GM19397 (cell line): ENCODE measurements around the gene CACNA2D3.

Experiments used
- ATAC-seq: cut with Tn5 transposase; IDR thresholded peaks from one replicate; pipeline ENCODE4 v1.9.1; 2021; ENCODE audit warnings: mild to moderate bottlenecking, moderate library complexity; ENCODE audit not compliant: unreplicated experiment

Gene CACNA2D3

DNA sequence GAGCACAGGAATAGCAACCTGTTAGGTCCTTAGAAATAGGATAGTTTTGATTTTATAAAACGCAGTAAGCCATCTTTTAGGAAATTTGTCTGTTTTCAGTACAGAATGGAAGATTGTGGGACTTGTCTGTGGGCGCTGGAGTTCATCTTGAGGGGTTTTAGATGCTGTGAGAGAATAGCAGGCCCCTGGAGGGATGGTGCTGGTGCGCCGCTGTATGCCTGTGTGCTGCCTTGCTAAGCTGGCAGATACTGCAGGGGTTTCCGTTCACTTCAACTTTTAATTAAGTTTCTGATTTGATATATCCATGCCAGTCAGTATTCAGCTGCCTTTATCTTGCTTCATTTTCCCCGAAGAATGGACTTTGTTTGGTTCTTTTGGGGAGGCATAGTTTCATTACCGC is 4.2 kb downstream of the CACNA2D3 start:
- ATAC-seq = no peak

DNA sequence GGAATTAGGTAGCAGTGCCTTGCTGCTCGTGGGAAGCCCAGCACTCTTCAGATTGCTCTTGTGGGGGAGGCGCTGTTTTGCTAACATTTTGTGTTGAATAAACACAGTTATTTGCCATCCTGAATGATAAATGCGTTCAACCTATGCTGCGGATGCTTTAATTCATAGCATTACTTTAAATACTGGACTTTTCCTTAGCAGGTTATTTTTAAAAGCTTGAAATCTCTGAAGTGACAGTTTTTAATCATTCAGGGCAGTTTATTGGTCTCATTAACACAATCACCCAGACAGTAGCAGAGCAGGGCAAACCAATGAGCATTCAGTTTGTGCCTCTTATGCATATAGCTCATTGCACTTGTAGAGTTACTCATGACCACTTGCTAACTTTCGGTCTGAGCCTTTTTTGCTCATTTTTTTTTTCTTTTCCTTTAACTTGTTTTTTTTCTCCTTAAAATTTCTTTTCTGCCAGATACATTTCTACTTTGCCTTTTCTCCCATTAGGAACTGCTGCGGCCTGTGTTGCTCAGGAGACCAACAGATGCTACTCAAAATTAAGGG is 5.2 kb downstream of the CACNA2D3 start:
- no peak for ATAC-seq

DNA sequence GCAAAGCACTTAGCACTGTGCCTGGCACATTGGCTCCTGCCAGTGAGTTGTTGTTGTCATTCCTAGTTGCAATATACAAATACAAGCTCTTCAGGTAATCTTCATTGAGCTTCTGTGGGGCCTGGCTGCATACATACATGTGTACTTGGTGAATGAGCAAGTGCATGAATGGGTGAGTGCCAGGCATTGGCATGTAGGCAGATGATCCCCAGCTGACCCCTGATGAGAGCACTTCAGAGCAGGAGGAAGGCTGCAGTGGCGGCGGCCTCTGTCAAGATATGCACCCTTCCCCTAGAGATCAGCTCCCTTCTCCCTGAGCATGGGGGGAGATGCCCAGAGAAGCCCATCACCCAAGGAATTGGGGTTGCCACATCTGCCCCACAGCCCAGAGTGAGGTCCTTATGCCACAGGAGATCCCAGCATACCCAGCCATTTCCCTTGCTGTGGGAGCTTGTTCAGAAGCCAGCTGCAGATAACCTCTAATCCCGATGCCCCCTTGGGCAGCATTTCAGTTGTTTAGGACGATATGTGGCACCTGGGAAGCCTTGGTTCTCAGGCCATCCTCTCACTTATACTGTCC is 8.8 kb downstream of the CACNA2D3 start:
- no peak for ATAC-seq

DNA sequence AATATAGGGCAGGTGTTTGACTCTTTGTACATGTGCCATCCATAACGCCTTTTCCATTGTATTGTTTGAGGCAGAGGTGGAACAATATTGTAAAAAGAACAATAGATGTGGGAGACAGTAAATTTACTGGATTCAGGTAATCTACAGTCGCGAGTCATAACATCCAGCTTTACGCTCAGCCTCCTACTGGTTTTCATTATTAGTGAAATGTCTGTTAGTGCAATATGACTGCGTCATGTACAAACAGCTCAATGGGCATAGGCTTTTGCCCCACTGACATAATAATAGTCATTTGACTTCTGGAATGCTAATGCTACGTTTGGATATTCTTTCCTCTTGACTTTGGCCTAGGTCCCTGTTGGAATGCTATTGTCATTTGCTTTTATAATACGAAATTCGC is 9.5 kb downstream of the CACNA2D3 start:
- ATAC-seq = no peak

DNA sequence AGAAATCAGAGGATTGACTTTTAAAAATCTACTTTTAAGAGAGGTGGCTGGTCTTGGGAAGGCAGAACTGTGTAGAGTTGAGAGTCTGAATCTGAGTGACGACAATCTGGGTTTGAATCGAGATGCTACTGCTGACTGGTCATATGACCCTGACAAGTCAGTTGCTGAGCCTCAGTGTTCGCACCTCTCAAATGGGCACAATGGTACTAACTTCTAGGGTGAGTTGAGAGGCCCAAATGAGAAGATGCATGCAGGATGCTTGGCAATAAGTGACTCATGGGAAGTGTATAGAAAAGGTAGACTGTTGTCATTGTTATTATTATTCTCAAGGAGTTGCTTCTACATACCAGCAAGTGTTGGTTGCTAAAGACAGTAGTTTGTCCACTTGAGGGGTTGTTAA is 10.3 kb downstream of the CACNA2D3 start:
- ATAC-seq = no peak

DNA sequence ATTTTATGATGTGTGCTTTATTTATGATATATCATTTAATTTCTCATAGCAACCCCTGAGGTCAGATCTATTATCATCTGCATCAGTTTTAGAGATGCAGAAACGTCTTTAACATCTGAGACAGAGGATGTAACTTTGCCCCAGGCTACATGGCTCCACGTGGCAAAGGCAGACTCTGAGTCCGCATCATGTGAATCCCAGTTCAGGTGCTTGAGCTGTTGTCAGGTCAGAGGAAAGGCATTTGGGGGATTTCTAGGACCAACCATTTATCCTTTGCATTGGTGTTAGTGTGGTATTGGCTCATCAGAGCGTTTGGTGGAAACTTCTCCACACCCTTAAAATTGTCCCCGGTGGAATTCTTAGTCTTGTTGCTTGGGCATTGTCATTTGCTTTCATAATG is 10.8 kb downstream of the CACNA2D3 start:
- ATAC-seq = no peak

DNA sequence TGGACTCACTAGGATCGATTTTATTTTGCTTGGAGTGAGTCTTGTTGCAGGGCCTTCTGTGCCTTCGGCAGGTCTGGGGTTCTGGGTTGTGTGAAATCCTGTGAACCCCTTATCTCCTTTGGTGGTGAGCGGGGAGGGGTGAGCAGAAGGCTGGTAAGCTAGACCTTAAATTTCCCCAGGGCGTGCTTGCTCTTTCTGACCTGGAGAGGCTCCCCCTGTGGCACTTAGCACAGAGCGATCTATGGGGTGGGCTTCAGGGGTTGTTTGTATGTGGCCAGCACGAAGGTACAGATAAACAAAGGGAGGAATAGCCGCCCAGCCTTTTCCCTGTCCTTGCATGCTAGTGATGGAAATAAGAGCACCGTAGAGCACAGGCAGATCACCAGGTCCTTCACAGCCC is 11.8 kb downstream of the CACNA2D3 start:
- no peak for ATAC-seq

DNA sequence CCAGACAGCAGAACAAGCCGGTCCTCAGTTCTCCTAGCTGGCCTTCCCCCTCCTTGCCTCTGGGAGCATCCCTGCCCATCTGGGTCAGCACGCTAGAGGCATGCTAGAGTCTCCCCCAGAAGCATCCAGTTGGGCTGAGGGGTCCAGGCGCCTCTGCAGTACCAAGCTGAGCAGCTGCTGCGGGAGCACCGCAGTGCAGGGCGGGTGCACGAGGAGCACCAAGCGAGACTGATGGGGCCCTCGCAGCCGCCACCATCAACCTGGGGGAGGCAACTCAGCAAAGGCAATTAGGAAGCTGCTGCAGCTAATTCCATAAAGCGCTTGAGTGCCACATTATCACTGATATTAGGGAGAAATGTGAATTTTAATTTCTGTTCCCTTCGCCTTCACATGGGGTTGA is 12.4 kb downstream of the CACNA2D3 start:
- ATAC-seq = no peak

DNA sequence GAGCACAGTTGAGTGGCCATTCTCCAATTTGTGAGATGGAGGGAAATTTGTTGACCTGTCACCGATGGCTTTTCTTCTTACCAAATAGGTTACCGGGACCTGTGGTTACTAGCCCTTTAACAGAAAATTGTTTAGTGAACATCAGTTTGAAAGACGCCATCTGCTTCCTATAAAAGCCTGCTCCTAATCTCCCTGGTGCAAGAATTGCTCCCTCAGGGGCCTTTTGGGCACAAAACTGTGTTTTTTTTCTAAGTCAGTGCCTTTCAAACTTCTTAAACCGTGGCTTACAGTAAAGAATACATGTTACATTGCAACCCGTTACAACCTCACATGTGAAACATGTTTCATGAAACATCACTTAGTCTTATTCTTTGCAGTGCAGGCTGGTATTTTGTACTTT is 15.0 kb downstream of the CACNA2D3 start:
- no peak for ATAC-seq

DNA sequence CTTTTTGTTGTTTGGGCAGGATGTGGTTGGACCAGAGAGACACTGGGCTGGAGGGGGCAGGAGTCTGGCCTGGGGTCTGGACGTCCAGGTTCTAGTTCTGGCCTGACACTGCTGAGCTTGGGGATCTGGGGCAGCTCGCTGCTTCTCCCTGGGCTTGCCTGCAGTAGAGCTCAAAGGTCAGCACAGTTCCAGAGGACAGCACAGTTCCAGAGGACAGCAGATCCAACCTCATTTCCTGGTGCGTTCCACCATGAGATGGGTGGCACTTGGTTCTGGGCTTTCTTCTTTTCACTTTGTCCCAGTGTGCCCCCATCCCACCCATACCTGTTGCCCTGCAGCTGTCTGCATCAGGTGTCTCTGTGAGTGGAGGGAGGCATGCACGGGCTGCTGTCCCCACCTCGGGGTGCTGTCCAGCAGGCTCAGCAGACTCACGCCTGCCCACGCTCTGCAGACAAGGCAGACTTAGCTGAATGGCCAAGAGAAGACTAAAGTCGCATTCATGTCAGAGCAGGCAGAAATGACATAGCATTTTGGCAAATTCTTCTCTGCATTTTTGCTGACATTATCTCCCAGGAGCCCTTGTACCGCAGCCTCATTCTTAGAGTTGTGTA is 16.7 kb downstream of the CACNA2D3 start:
- ATAC-seq = no peak

DNA sequence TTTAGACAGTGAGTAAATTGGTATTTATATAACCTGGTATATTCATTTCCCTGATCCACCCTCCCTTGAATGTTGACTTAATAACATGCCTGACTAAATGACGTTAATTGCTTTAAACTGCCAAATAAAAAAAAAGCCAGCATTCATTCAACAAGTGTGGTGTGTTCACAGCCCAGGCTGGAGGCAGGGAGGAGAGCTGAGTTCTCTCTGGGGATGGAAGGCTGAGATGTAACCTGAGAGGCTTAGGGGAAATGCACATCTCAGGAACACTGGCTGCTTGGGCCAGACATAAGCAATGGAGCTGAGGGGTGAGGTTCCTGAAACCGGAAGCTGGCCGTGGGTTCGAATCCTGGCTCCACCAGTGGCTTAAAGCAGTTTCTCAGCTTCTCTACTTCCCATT is 17.3 kb downstream of the CACNA2D3 start:
- ATAC-seq = no peak

DNA sequence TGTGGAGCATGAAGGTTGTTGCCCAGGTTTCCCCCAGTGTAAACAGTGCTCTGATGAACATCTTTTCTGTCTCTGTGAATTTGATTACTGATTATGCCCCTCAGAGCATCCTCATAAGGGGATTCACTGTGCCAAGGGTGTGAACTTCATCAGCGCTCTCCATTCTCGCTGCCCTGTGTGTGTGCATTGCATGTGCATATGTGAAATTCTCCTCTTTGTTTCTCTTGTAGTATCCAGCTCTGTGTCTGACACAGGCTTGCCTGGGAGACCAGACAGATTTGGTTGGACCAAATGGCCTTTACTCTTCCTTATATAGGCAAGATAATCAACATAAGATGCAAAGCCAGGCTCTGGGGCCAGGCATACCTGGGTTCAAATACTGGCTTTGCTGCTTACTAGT is 21.9 kb downstream of the CACNA2D3 start:
- ATAC-seq = no peak

DNA sequence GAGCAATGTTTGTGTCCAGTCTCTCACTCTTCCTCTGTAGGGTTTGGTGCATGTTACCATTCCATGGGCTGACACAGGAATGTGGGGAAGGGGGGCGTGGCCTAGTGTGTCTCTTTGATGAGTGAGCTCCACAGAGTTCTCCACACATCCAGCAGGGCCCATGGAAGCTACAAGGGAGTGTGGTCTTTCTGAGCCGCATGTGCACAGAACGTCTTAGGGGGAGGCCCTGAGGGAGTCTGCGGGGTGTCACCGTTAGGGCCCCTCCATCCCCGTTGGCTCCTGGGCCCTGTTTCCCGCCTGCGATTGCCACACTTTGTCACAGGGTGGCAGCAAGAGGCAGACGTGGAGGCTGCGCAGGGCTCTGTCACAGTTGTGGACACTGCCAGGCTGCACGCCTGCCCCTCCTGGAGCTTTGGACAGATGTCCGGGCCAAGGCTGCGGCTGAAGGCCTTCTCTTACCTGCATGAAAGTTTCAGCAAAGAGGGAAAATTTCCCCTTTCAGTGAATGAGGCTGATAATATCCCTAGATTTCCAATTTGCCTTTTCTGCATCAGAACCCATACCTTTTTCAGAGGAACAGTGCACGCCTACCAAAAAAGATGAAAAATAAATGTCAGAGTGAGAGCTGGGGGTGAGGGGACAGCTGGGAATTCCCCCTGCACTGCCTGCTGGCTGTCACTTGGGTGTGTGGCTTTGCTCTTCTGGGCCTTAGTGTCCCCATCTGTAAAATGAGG is 24.3 kb downstream of the CACNA2D3 start:
- no peak for ATAC-seq

DNA sequence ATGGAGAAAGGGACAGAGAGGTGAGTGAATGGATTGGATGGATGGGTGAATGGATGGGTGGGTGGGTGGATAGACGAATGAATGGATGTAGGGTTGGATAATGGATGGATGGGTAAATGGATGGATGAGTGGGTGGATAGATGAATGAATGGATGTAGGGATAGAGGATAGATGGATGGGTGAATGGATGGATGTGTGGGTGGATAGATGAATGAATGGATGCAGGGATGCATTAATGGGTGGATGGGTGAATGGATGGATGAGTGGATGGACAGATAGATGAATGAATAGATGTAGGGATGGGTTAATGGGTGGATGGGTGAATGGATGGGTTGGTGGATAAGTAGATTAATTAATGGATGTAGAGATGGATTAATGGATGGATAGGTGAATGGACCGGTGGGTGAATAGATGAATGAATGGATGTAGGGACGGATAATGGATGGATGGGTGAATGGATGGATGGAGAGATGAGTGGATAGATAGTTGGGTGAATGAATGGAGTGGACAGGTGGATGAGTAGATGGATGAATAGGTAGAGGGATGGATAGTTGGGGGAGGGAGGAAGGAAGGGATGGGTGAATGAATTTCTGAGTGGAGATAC is 28.6 kb downstream of the CACNA2D3 start:
- ATAC-seq = no peak

DNA sequence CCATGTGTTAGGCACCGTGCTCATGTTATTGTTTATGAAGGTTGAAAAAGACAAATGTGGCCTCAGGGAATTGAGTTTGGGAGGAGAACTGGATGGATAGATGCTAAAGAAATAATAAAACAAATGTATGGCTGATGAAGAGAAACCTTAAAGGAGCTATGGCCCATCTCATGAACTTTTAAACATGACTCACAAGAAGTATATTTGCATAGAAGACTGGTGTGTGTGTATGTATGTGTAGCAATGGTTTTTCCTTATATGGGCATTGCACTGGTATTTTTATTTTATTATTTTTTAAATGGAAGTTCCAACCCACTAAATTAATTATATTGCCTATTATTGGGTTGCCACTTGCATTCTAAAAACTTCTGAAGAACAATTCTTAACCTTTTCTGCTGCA is 31.1 kb downstream of the CACNA2D3 start:
- ATAC-seq = no peak

DNA sequence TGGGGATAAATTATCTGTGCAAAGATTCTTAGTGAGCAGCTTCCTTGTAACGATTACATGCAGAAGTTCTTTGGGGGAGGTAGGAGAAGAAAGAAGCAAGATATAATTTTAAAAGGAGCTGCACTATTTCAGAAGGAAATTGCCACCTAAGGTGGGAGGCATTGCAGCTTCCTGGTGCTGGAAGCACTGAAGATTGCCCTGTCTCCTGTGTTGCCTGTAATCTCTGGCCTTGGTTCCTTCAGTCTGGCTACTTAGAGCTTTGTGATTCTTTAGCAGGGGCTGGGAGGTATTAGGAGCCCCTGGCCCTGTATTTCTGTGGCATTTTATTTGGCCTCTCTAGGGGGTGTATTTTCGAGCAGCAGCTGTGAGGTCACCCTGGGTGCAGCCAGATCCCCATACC is 35.5 kb downstream of the CACNA2D3 start:
- ATAC-seq = no peak

DNA sequence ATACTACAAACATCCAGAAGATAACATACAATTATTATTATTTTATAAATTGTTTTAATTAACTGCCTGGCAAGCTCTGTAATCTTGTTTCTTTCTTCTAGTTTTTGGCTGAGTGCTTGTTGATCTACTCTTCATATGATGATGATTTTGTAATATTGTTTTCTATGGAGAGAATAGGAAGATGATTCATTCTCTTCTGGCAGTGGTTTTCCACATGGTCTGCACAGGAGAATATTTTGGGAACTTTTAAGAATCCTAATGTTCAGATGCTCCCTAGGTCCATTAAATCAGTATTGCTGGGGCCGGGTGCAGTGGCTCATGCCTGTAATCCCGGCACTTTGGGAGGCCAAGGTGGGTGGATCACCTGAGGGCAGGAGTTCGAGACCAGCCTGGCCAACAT is 37.6 kb downstream of the CACNA2D3 start:
- no peak for ATAC-seq

DNA sequence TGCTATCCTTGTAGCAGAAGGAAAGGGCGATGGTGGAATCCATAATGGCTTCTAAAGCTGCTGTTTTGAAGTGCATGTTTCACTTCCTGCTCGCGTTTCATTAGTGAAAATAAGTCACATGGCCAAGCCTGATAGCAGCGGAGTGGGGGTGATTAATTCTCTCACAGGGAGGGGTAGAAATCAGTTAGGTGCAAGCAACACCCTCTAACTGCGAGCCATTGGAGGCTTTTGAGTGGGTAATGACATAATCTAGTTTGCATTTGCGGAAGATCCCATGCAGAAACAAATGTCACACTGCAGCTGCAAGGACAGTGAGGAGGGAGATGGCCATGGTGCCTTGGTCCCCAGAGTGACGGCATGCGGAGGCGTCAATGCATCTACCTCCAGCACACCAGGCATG is 41.1 kb downstream of the CACNA2D3 start:
- ATAC-seq = no peak

DNA sequence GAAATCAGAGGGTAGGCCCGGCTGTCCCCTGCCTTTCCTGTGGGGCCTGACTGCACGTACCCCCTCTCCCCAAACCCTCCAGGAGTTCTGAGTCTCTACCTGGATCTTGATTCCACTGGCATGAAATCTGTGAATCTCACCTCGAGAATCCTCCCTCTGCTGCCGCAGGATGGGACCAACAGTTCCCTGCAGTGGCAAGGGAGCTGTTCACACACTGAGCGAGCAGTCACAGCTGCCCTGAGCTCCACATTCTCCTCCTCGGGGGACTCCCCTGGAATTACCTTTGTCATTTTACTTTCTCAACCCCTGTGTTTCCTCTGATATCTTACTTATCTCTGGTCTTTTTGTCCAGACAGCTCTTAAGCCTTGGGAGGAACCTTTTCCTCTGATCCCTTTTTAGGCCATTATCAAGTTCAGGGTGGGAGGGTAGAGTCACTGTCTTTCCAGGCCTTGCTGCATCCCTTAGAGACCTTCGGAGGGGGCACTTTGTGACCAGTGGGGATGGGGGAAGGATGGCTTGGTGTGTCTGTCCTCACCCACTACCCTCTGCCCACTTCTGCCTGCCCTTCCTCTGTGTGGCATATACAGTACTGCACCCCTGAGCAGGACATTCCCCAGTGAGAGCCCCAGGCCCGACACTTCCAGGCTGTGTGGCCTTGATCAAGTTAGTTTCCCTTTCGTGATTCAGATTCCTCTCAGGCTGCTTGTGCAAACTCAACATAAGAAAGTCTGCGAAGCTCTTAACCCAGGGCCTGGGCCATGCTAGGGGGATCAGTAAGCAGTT is 42.0 kb downstream of the CACNA2D3 start:
- no peak for ATAC-seq

DNA sequence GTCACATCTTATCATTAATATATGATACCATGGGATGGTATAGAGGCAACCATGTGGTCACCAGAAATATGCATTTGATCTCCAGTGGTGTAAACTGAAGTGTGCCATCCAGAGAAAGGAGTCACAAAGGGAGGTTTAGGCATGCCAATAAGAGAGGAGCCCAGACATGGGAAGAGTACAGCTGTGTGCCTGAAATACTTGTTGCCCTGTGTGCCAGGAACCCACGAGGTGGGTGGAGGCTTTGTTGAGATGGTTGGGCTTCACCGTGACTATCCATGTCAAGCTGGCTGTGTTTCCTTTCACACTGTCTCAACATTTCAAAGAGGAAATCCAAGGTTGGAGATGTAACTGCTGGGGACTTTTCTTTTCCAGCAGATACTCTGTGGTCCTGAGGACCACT is 43.5 kb downstream of the CACNA2D3 start:
- no peak for ATAC-seq

DNA sequence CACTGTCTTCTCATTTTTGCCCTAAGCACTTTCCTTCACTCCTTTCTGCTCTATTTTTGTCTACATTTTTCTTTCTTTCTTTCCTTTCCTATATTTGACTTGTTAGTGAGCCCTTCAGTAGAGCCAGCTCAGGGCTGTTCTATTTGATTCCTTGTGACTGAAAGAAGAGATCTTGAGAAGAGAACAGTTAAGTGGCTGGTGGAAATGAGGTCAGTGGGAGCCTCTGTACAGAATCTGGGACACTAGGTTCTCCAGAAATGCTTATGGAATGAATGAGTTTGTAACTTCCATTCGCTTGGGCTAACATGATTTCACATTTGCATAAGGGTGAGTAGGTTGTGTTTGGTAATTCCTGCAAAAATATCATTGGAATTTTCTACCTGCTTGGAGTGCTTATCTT is 45.6 kb downstream of the CACNA2D3 start:
- no peak for ATAC-seq
